ENCODE results near the gene CRACDL.

Gene CRACDL

GRCh38 chr2:98750593-98751282 is 185.3 kb downstream of the CRACDL start:
- DNase-seq (ENCODE audit: low read depth): no peak

GRCh38 chr2:98749066-98749450 is 187.0 kb downstream of the CRACDL start:
- no peak for DNase-seq (ENCODE audit: low read depth)

- no peak for DNase-seq (ENCODE audit: low read depth)
Observed at GRCh38 chr2:98748292-98749065, 187.5 kb downstream of the CRACDL start.

DNA sequence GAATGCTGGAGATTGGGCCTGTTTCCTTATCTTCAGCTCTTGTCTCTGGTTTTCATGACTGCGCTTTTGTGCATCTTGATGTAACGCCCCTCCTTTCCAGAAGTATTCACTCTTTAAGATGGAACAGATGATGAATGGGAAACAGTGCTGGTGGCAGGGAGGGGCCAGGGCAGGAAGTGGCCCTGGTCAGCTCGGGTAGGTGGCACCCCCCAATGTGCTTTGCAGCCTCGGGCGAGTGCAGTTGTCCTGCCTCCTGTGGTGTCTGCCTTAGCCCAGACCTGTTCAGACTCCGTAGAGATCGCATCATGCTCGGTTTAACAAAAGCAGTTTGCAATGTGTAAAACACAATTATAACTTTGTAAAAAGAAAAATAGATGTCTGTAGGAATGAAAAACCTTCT is 188.1 kb downstream of the CRACDL start:
- DNase-seq (ENCODE audit: low read depth): no peak

GRCh38 chr2:98746426-98746825 is 189.6 kb downstream of the CRACDL start:
- no peak for DNase-seq (ENCODE audit: low read depth)

DNA sequence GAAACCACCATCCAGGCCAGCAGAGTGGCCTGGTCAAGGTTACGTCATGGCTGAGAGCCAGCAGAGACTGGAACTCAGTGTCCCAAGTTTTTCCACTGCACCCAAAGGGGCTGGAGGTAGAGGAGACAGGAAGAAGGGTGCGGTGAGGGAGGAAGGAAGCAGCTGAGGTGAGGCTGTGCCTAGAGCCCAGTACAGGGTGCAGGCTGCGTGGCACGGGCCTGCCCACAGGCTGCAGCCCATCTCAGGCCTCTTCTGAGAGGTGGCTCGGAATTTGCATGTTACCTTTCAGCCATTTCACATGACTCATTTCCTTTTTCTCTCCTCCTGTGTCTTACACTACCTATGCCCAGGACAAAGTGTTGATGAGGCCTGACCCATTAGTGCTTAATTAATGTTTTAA is 191.4 kb downstream of the CRACDL start:
- DNase-seq (ENCODE audit: low read depth): no peak
